ENCODE measurements around the gene TMEM238.
"Not testable (repeated sequence)": the region's sequence is repeated elsewhere in the genome, so short reads cannot be mapped to it uniquely, and the experiment has no call there.

Gene TMEM238

DNA sequence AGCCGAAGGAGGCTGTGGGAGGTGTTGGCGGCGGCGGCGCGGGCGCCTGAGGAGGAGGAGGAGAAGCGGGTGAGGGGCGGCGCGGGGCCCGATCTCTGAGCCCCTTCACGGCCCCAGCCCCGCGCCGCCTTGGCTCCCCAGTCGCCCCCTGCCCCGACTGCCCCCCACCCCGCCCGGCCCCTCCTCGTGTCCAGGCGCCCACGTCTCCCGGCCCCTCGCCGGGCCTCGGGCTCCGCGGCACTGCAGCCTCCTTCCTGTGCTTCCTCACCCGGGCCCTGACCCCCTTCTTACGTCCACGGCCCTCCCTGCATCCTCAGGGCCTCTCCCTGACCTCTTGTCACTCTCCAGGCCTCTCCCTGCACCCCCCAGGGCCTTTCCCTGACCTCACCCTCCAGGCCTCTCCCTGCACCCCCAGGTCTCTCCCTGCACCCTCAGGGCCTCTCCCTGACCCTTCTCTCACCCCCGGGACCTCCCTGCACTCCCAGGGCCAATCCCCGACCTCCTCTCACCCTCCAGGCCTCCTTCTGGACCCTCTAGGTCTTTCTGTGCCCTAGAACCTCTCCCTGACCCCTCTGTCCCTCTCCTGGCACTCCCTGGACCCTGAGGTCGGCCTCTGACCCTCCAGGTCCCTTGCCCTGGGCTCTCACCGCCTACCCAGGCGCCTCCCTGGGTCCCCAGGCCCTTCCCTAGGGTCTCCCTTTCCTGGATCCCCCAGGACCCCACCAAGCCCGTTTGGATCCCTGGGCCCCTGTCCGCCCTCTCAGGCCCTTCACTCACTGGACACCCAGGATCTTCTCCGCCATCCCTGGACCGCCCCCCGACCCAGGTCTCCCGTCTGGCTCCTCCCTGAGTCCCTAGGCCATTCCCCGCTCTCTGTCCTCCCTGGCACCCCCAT, 44.0 kb downstream of the TMEM238 start:
- H3K4me3 ChIP-seq (ENCODE audit: low read depth, low read length): peak overlapping the region; percentile 73
- TF ChIP-seq, protein P1, sequence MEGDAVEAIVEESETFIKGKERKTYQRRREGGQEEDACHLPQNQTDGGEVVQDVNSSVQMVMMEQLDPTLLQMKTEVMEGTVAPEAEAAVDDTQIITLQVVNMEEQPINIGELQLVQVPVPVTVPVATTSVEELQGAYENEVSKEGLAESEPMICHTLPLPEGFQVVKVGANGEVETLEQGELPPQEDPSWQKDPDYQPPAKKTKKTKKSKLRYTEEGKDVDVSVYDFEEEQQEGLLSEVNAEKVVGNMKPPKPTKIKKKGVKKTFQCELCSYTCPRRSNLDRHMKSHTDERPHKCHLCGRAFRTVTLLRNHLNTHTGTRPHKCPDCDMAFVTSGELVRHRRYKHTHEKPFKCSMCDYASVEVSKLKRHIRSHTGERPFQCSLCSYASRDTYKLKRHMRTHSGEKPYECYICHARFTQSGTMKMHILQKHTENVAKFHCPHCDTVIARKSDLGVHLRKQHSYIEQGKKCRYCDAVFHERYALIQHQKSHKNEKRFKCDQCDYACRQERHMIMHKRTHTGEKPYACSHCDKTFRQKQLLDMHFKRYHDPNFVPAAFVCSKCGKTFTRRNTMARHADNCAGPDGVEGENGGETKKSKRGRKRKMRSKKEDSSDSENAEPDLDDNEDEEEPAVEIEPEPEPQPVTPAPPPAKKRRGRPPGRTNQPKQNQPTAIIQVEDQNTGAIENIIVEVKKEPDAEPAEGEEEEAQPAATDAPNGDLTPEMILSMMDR (IDR thresholded peaks at IDR 0.05; ENCODE audit: low read depth, low read length): no peak
- in situ Hi-C loops (cut with HindIII; ENCODE audit: low sequenced_read_pairs): no loop called here
- no peak for DNase-seq (ENCODE audit: low read depth, low spot score)

DNA sequence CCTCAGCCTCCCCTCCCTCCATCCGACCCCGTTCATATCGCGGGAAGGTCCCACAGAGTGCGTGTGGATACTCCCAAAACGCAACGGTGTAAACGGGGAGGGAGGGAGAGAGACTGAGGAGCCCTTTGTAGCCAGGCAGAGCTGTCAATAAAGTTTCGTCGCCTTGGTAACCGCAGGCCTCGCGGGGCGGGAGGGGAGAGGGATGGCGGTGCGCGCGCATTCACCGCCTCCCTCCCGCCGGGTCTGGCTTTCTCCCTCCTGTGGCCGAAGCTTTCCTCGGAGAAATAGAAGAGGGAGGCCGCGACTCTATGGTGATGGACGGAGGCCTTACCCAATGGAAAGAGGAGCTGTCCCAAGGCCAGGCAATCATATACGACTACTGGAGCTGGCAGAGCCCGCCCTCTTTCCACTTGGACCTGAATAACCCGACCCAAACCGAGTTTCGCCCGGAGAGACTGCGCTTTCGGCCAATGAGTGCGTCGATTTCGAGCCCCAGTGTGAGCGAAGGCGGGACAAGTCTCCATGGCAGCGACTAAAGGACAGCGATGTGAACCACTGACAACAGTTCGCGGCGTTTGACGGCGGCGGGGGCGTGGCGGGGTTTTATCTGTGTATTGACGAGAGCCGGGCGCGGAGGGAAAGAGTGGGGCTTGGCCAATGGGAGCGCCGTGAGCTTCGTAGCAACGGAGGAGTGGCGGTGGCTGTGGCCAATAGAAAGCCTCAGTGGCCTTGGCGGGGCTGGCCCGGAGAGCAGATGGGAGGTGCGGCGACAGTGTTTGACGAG, 44.8 kb downstream of the TMEM238 start, which contains the start of gene KMT5C:
KMT5C (plus strand) TSS at position 772 of the 784 bp plus-strand sequence. CDS start 2,061 bp downstream, outside the sequence.
- in situ Hi-C loops (cut with HindIII; ENCODE audit: low sequenced_read_pairs): no loop called here
- DNase-seq (ENCODE audit: low read depth, low spot score): peak; percentile 100
- TF ChIP-seq, protein P1 (IDR thresholded peaks at IDR 0.05; ENCODE audit: low read depth, low read length): peak; percentile 34
- H3K4me3 ChIP-seq (ENCODE audit: low read depth, low read length): peak within 1 kb of the TSS; percentile 73

DNA sequence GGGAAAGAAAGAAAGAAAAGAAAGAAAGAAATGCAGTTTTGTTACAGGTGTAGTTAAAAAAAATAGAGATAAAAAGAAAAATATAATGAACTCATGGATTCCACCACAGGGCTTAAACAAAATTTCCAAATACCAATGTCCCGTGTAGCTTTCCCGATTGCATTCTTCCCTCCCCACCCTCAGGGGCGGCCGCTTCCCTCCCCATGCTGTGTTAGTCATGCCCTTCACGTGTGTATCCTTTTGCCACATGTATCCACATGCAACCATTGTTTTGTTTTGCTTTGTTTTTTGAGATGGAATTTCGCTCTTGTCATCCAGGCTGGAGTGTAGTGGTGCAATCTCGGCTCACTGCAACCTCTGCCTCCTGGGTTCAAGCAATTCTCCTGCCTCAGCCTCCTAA, 48.0 kb downstream of the TMEM238 start:
- no peak overlapping the region for H3K4me3 ChIP-seq (ENCODE audit: low read depth, low read length)
- TF ChIP-seq, protein P1 (IDR thresholded peaks at IDR 0.05; ENCODE audit: low read depth, low read length): no peak
- no peak for DNase-seq (ENCODE audit: low read depth, low spot score)
- in situ Hi-C loops (cut with HindIII; ENCODE audit: low sequenced_read_pairs): no loop called here

DNA sequence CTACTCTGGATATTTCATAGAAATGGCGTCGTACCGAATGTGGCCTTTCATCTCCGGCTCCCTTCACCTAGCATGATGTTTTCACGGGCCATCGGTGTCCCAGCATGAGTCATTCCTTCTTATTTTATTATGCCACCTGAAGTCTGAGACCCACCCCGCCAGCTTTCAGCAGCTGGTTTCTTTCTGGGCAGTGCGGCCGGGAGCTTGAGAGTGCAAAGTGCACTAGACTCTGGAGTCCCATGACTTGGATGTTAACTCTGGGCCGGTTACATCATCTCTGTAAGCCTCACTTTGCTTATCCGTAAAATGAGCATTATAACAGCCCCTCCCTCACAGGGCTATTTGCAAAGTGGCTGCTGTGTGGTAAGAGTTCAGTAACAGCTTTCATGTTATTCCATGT, 50.2 kb downstream of the TMEM238 start:
- in situ Hi-C loops (cut with HindIII; ENCODE audit: low sequenced_read_pairs): no loop called here
- no peak for DNase-seq (ENCODE audit: low read depth, low spot score)
- TF ChIP-seq, protein P1 (IDR thresholded peaks at IDR 0.05; ENCODE audit: low read depth, low read length): no peak
- H3K4me3 ChIP-seq (ENCODE audit: low read depth, low read length): no peak overlapping the region

DNA sequence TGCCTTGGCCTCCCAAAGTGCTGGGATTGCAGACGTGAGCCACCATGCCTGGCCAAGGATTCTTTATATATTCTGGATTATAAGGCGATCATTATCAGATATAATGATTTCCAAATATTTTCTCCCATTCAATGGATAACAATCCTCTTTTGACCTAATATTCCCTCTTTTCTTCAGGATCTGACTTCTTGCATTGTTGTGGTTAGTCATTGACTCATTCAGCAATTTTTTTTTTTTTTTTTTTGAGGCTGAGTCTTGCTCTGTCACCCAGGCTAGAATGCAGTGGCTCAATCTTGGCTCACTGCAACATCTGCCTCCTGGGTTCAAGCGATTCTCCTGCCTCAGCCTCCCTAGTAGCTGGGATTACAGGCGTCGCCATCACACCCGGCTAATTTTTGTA, 54.3 kb downstream of the TMEM238 start:
- H3K4me3 ChIP-seq (ENCODE audit: low read depth, low read length); DNase-seq (ENCODE audit: low read depth, low spot score); in situ Hi-C loops (cut with HindIII; ENCODE audit: low sequenced_read_pairs): not testable (repeated sequence)
